Naive B cell (primary cell): Measurements from ENCODE around the gene GID4. TPM values are rescaled to one million over a fixed set of nuclear protein-coding genes. Genes with fewer than 3 reads are reported as not detected.

Source experiments
- ATAC-seq, 2 donors: fragments of 150-1000 bp; cut with Tn5 transposase; 2 replicates each; pipeline ENCODE4 v1.10.0; 2021; ENCODE audit warnings: low read depth in 2 of 2, mild to moderate bottlenecking in 2 of 2, moderate library complexity in 2 of 2
- DNase-seq: peaks from one replicate; pipeline ENCODE4 v3.0.0; 2022
- H3K27ac Mint-ChIP-seq, 6 donors: one replicate each; pipeline ENCODE4 v1.8.0; 2020 to 2022; ENCODE audit warnings: mild to moderate bottlenecking in 6 of 6, mixed read lengths in 6 of 6, moderate library complexity in 5 of 6, inconsistent platforms in 2 of 6
- H3K27me3 Mint-ChIP-seq, 3 donors: one replicate each; pipeline ENCODE4 v1.8.0; 2021 to 2022; ENCODE audit warnings: mixed read lengths in 3 of 3, mild to moderate bottlenecking in 1 of 3
- H3K36me3 Mint-ChIP-seq, 2 donors: one replicate each; pipeline ENCODE4 v1.8.0; 2020 to 2022; ENCODE audit warnings: mixed read lengths in 2 of 2, inconsistent platforms in 1 of 2, mild to moderate bottlenecking in 1 of 2
- H3K4me1 Mint-ChIP-seq, 3 donors: one replicate each; pipeline ENCODE4 v1.8.0; 2020 to 2022; ENCODE audit warnings: mixed read lengths in 3 of 3, inconsistent platforms in 1 of 3, mild to moderate bottlenecking in 1 of 3, moderate library complexity in 1 of 3
- H3K4me3 Mint-ChIP-seq, 8 donors: one replicate each; pipeline ENCODE4 v1.8.0; 2020 to 2022; ENCODE audit warnings: mild to moderate bottlenecking in 8 of 8, mixed read lengths in 8 of 8, moderate library complexity in 8 of 8, inconsistent platforms in 2 of 8
- H3K9me3 Mint-ChIP-seq, 7 donors: one replicate each; pipeline ENCODE4 v1.8.0; 2020 to 2022; ENCODE audit warnings: mixed read lengths in 7 of 7, mild to moderate bottlenecking in 5 of 7, inconsistent platforms in 2 of 7, moderate library complexity in 1 of 7
- polyA plus RNA-seq, 6 donors: library from polyadenylated mRNA; unstranded; fragments of 300-500 nt; fragmentation: Illumina TruSeq; gene quantifications; one replicate each; pipeline ENCODE4 v1.2.3, GENCODE V29; 2021; ENCODE audit warnings: low read depth in 6 of 6

Gene GID4
- polyA plus RNA-seq, 6 donors from 2014 or later = 6.7 to 11.8 (median 7.4) TPM

DNA sequence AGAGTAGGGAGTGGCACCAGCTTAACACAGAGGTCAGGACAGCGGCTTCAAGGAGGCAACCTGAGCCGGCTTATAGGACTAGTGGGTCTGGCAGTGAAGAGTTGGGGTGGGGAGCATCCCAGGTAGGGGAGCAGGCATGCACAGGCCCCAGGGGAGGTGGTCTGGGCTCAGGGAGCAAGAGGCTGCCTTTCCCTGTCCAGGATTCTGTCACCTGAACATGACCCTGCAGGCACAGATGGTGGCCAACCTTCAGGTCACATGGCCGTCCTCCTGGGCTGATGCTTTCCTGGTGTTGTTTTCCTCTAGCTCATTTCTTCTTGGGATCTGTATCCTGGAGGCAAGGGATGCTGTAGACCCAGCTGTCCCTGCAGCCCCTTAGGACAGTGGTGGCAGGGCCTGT is 65.8 kb downstream of the GID4 start:
- Mint-ChIP-seq H3K9me3 (no peaks in the 10 kb centered on the region), H3K4me3 (no peak overlapping the region), H3K4me1 (peaks cover 11 to 30% (median 28%) of the 10 kb centered on the region in 3 donors), H3K27ac (no peak overlapping the region), H3K27me3 (no peaks in the 10 kb centered on the region), H3K36me3 (no peaks in the 10 kb centered on the region)
- DNase-seq = no peak
- no peak for ATAC-seq

DNA sequence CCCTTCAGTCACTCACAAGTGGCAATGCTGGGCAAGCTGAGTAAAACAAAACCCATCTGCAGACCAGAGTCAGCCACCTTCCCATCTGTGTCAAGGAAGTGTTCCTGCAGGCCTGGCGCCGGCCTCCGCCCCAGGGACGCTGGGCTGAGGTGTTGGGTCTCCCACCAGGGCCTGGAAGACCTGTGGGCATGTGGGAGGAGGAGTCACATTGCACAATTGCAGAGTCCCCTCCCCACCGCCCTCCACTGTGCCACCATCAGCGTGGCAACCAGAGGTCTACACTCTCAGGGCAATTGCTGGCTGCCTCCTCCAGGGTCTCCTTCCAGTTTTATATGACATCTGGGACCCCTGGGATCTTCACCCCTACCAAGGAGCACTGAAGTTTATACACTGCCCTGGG is 66.4 kb downstream of the GID4 start:
- no peak for ATAC-seq
- H3K36me3 Mint-ChIP-seq = no peaks in the 10 kb centered on the region
- no peak overlapping the region for H3K4me3 Mint-ChIP-seq
- peaks cover 11 to 32% (median 31%) of the 10 kb centered on the region in 3 donors for H3K4me1 Mint-ChIP-seq
- DNase-seq = no peak
- no peaks in the 10 kb centered on the region for H3K9me3 Mint-ChIP-seq
- no peak overlapping the region for H3K27ac Mint-ChIP-seq
- no peaks in the 10 kb centered on the region for H3K27me3 Mint-ChIP-seq

DNA sequence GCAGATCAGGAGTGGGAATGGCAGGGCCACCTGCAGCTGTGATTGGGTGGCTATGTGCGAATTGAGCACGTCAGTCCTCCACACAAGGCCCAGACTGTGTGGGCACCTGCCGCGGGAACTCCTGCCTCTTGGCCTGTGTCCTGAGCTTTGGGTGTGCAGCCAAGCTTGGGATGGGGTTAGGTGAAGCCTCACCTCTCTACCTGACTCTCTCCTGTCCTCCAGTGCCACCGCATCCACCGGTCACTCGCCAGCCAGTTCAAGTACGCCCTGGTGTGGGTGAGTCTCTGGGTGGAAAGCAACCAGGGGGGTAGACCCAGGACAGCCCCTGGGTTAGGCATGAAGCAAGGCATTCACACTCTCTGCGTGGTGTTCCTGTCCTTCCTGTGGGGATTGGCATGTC is 67.0 kb downstream of the GID4 start:
- Mint-ChIP-seq H3K9me3 (no peaks in the 10 kb centered on the region), H3K36me3 (no peaks in the 10 kb centered on the region), H3K27ac (no peak overlapping the region), H3K4me3 (no peak overlapping the region), H3K27me3 (no peaks in the 10 kb centered on the region), H3K4me1 (peaks cover 11 to 32% (median 30%) of the 10 kb centered on the region in 3 donors)
- no peak for ATAC-seq
- no peak for DNase-seq

DNA sequence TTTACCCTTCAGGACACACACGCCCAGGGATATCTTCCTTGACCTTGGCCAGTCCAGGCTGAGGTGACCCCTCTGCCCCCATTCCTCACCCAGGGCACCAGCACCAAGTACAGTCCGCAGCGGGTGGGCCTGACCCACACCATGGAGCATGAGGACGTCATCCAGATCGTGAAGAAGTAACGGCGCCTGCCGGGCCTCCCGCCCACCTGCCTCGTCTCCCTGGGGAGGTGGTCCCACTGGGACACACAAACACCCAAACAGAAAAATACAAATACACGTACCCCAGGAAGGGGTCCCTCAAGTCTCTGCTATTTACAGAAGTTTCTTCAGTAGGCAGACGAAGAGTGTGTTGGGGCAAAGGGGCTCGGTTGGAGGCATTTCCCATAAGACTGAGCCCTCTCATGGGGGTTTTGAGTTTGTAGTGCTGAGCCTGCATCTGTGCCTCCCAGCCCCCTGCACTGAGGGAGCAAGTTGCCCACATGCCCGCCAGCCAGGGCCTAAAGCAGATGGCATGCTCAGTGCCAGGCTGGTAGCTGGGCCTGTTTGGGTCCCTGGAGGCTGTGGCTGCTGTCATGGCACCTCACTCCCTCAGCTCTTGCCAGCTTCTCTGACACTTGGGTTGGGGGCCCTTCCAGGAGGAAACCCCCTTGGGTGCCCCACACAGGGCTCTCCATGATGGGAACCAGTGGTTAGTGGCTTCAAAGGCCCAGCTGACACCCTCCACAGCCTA is 68.0 kb downstream of the GID4 start:
- H3K4me3 Mint-ChIP-seq = no peak overlapping the region
- H3K36me3 Mint-ChIP-seq = no peaks in the 10 kb centered on the region
- no peaks in the 10 kb centered on the region for H3K9me3 Mint-ChIP-seq
- H3K4me1 Mint-ChIP-seq = peaks cover 11 to 29% (median 25%) of the 10 kb centered on the region in 3 donors
- peak overlapping the region in 2 of 6 donors; percentile 8 to 15 for H3K27ac Mint-ChIP-seq
- DNase-seq = no peak
- no peaks in the 10 kb centered on the region for H3K27me3 Mint-ChIP-seq
- no peak for ATAC-seq

DNA sequence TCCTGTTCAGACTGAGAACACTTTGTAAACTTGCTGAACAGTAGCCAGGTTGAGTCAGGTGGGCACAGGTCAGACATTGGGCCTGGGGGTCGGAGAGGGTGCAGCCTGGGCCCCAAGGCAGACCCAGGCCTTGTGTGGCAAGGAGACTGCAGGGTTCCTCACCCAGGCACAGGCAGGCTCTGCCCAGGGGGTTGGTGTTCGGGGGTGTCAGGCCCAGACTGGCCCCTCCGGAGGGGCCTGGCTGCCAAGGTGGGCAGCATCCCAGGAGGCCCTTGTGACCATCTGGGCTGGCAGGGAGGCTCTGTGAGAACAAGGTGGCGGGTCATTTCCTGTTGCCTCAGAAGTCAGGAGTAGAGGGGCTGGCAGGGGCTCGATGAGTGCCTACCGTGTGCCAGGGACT is 68.8 kb downstream of the GID4 start:
- H3K36me3 Mint-ChIP-seq = no peaks in the 10 kb centered on the region
- no peaks in the 10 kb centered on the region for H3K9me3 Mint-ChIP-seq
- H3K4me3 Mint-ChIP-seq = no peak overlapping the region
- peak overlapping the region in 1 of 6 donors; percentile 22 for H3K27ac Mint-ChIP-seq
- DNase-seq (no peak), ATAC-seq (no peak)
- H3K4me1 Mint-ChIP-seq = peaks cover 7 to 22% (median 17%) of the 10 kb centered on the region in 3 donors
- no peaks in the 10 kb centered on the region for H3K27me3 Mint-ChIP-seq

DNA sequence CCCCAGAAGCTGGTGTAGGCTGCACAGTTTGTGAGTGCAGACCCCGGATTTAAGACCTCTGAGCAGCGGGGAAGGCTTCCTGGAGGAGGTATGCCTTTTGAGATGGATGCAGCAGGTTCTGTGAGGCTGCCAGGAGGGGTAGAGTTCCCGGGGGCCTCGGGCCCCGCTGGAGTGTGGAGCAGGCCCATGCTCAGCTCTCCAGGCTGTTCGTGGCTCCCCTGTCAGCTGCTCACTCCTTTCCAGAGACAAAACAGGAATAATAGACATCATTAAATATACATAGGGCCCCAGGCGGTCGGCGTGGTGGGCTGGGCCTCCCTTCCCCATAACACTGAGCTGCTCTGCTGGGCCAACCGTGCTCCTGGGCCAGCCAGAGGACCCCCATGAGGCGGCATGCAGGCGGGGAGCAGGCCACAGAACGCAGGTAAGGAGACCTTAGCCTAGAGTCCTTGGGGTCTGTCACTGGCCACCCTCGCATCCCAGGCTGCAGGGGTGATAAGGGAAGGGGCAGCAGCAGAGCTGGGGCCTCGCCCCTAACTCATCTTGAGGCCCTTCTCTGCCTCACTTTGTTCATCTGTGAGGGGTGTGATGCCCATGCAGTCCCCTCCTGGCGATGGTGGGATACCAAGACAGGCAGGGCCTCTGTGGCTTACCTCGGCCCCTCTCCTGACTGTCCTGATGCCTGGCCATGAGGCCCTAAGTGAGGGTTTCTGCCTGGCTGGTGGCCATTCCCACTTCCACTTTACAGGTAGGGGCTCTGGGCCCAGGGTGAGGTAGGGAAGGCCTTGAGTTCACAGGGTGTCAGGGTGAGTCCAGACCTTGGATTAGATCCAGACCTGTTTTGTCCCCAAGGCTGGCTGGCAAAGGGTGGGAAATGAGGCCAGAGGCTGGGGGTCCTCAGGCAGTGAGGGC is 69.4 kb downstream of the GID4 start, which contains the start of gene MYO15A:
Gene MYO15A, plus strand, starts transcription at position 356 of the 912 bp plus-strand sequence. CDS start 10,045 bp downstream, outside the sequence.
- H3K27me3 Mint-ChIP-seq = no peaks in the 10 kb centered on the region
- H3K9me3 Mint-ChIP-seq = no peaks in the 10 kb centered on the region
- H3K4me1 Mint-ChIP-seq = peaks cover 0 to 15% (median 10%) of the 10 kb centered on the region in 3 donors
- peak within 1 kb of the TSS in 1 of 8 donors; percentile 29 for H3K4me3 Mint-ChIP-seq
- no peak for DNase-seq
- no peaks in the 10 kb centered on the region for H3K36me3 Mint-ChIP-seq
- H3K27ac Mint-ChIP-seq = peak within 1 kb of the TSS in 3 of 6 donors; percentile 22 to 88 (median 38)
- ATAC-seq = no peak

DNA sequence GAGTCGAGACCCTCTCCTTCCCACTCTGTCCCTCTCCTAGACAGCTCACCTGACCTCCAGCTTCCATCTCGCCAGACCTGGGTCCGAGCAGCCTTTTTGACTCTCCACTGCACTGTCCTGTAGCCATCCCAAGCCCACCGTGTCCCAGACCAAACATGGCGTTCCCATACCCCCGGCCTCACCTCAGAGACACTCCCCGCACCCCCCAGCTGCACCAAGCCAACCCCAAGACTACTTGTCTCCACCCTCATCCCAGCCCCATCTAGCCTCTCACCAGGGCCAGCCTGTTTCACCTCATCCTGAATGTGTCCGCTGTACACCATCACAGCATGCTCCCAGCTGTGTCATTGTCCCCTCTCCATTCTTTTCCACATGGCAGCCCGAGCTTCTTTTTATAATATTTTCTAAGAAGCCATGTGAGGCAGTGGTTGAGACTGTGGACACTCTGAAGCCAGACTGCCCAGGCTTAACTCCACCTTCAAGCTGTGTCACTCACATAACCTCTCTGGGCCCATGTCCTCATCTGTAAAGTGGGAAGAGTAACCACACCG is 70.8 kb downstream of the GID4 start:
- Mint-ChIP-seq H3K36me3 (no peaks in the 10 kb centered on the region), H3K9me3 (no peaks in the 10 kb centered on the region), H3K27me3 (peaks cover 0 to 4% (median 0%) of the 10 kb centered on the region in 3 donors), H3K4me1 (peaks cover 6 to 7% (median 6%) of the 10 kb centered on the region in 3 donors), H3K4me3 (no peak overlapping the region), H3K27ac (peak overlapping the region in 2 of 6 donors; percentile 65 to 88)
- DNase-seq = no peak
- ATAC-seq = no peak

DNA sequence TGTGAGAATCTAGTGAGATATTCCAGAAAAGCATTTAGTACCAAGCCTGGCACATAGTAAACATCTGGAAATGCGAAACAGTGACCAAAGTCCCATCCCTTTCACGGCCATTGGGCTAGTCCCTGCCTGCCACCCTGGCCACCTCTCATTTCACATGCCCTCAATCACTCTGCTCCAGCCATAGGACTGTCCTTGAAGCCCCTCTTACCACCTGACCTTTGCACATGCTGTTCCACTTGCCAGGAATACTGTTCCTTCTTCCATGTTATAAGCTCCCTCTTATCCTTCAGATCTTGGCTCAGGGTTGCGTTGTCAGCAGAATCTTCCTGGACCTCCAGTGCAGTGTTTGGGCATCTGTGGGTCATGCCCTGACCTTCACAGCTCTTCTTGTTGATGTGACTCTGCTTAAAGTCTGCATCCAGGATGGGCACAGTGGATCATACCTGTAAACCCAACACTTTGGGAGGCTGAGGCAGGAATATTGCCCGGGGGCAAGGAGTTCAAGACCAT is 71.5 kb downstream of the GID4 start:
- Mint-ChIP-seq H3K36me3 (no peaks in the 10 kb centered on the region), H3K27me3 (peaks cover 0 to 4% (median 2%) of the 10 kb centered on the region in 3 donors), H3K4me3 (no peak overlapping the region), H3K27ac (peak overlapping the region in 1 of 6 donors; percentile 28), H3K4me1 (peaks cover 6 to 8% (median 7%) of the 10 kb centered on the region in 3 donors), H3K9me3 (no peaks in the 10 kb centered on the region)
- DNase-seq = no peak
- no peak for ATAC-seq

DNA sequence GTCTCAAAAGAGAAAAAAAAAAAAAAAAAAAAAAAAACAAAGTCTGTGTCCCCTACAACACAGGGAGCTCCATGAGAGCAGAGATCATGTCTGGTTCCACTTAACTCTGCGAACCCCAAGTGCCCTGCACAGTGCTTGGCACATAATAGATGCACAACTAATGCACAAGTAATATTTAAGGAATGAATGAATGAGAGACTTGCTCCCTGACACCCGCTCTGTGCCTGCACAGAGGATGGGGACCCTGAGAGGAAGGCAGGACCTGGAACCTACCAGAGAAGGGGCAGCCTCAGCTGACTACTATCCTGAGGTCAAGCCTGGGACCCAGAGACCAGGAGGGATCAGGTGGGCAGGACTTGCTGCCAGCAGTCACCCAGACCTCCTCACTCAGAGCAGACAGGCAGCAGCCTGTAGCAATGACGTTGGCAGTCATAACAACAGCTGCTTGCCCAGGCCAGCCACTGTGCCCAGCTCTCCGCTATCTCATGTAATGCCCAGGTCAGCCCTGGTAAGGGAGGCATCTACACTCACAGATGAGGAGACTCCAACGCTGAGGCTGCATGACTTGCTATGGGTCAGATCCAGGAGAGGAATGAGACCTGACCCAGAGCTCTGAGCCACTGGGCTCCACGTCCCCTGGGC is 72.2 kb downstream of the GID4 start:
- Mint-ChIP-seq H3K27me3 (peaks cover 0 to 5% (median 4%) of the 10 kb centered on the region in 3 donors), H3K4me1 (peaks cover 6 to 10% (median 7%) of the 10 kb centered on the region in 3 donors), H3K9me3 (no peaks in the 10 kb centered on the region), H3K36me3 (no peaks in the 10 kb centered on the region), H3K4me3 (no peak overlapping the region), H3K27ac (no peak overlapping the region)
- ATAC-seq = no peak
- no peak for DNase-seq

DNA sequence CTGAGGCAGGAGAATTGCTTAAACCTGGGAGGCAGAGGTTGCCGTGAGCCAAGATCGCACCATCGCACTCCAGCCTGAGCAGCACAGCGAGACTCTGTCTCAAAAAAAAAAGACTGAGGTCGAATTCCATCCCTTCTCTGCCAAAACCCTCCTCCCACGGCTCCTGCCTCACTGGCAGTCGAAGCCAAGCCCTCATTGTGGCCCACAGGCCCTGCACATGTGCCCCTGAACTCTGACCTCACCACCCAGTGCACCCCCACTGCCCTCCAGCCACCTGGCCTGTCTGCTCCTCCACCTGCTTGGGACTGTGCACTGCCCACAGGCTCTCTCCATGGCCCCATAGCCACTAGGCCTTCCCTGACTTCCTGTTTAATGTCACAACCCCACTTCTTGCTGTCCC is 76.3 kb downstream of the GID4 start:
- H3K4me3 Mint-ChIP-seq = no peak overlapping the region
- no peak for ATAC-seq
- H3K27ac Mint-ChIP-seq = no peak overlapping the region
- DNase-seq = no peak
- no peaks in the 10 kb centered on the region for H3K36me3 Mint-ChIP-seq
- peaks cover 0 to 10% (median 0%) of the 10 kb centered on the region in 3 donors for H3K4me1 Mint-ChIP-seq
- peaks cover 0 to 5% (median 4%) of the 10 kb centered on the region in 3 donors for H3K27me3 Mint-ChIP-seq
- H3K9me3 Mint-ChIP-seq = peaks cover 0 to 5% (median 3%) of the 10 kb centered on the region in 7 donors

DNA sequence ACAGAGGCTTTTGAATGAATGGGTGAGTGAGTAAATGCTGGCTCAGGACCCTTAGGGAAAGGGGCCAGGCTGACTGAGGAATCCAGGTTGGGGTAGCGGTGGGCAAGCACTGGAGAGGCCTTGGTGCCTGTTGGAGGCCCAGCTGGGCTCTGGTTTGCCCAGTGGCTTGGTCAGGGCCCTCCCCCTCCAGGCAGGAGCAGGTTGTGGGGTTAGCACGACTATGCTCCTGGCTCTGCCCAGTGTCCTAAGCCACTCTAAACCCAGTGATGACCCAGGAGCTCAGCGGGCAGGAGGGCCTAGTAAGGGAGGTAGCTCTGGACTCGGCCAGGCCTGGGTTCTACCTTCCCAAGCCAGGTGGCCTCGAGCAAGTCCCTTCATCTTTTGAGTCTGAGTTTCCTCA is 76.9 kb downstream of the GID4 start:
- peaks cover 0 to 5% (median 4%) of the 10 kb centered on the region in 3 donors for H3K27me3 Mint-ChIP-seq
- ATAC-seq (no peak), DNase-seq (no peak)
- no peak overlapping the region for H3K4me3 Mint-ChIP-seq
- peaks cover 0 to 5% (median 3%) of the 10 kb centered on the region in 7 donors for H3K9me3 Mint-ChIP-seq
- peaks cover 0 to 10% (median 0%) of the 10 kb centered on the region in 3 donors for H3K4me1 Mint-ChIP-seq
- H3K27ac Mint-ChIP-seq = no peak overlapping the region
- no peaks in the 10 kb centered on the region for H3K36me3 Mint-ChIP-seq

DNA sequence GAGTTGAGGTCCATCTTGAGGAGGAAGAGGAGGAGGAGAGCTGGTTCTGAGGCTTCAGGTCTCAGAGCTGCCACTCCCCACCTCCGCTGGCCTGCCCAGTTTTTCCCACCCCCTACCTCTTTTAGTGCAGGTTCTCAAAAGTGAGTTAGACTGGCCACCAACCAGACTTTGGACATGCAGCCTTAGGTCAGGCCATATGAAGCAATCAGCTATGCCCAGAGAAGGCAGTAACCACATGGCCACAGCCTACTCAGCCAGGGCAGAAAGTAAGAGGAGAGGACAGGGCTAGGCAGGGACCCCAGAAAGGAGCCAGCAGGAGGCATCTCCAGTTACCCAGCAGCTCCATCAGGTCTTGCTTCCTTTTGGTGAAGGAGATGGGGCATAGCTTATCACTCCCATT is 78.3 kb downstream of the GID4 start:
- H3K27me3 Mint-ChIP-seq = peaks cover 0 to 5% (median 4%) of the 10 kb centered on the region in 3 donors
- ATAC-seq = no peak

More for the DNA sequence above, 78.3 kb downstream of the GID4 start:
- H3K27ac Mint-ChIP-seq = no peak overlapping the region
- H3K36me3 Mint-ChIP-seq = no peaks in the 10 kb centered on the region
- peaks cover 0 to 5% (median 3%) of the 10 kb centered on the region in 7 donors for H3K9me3 Mint-ChIP-seq
- H3K4me1 Mint-ChIP-seq = peaks cover 0 to 10% (median 0%) of the 10 kb centered on the region in 3 donors
- H3K4me3 Mint-ChIP-seq = no peak overlapping the region
- no peak for DNase-seq
